Hepatic stellate cell (primary cell): ENCODE results near the gene R3HDM2.
A peak's percentile ranks its signal among the peaks of the same experiment; 100 is the strongest.

Experiments
- DNase-seq: peaks from one replicate; pipeline ENCODE4 v3.0.0; 2011; ENCODE audit warnings: low spot score

R3HDM2 gene

DNA sequence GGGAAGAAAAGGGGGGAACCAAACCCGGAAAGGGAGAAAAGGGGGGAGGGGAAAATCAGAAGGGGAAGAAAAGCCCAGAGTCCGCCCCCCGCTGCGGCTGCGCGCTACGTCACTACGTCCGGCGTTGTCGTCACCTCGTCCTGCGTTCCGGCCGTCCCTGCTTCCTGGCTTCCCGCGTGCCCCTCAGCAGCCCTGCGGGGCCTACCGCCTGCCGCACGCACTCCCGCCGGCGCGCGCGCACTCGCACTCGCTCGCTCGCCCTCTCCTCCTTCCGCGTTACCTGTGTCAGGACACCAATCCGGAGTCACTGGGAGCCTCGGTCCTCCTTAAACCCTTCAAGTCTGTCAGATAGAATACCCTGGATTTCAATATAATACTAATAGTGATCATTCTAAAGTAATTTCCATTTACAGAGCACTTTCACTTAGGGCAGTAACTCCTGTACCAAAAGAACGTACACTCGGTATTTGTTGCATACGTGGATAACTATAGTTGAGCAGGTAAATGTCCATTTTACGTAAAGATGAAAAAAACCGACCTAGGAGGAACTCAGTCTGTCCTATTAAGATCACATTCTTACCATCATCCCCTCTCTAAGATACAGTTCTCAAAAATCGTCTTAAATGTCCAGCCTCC is at the start of gene R3HDM2:
Gene R3HDM2 (minus strand): TSS at position 113 of the 636 bp plus-strand sequence. CDS start 120,615 bp downstream, outside the sequence.
- DNase-seq, result peak; percentile 96

- DNase-seq, result no peak
Observed at GRCh38 chr12:57479376-57480115, 48.7 kb upstream of the R3HDM2 start, which contains the start of gene ARHGAP9. TSS of gene ARHGAP9 (minus strand) at chr12:57479866. CDS start at chr12:57479406, 460 bp downstream.

DNA sequence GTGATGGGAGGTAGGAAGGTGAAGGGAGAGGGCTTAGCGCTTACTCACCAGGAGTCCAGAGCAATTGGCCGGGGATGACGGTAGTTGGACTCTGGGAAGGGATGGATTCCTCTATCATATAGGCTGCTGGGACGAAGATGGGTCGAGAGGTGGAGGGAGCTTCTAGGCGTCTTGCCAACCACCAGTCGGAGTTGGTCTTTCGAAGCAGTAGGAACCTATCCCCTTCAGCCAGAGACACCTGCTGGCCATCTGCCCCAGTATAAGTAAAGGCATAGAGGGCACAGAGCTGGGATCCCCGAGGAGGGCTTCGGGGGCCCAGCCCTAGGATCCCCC is 48.2 kb upstream of the R3HDM2 start:
- DNase-seq, result no peak

- no peak for DNase-seq
Observed at GRCh38 chr12:57477710-57478681, 47.2 kb upstream of the R3HDM2 start.

- no peak for DNase-seq
Observed at GRCh38 chr12:57476993-57477709, 46.3 kb upstream of the R3HDM2 start.

GRCh38 chr12:57476162-57476992 is 45.5 kb upstream of the R3HDM2 start:
- DNase-seq, result no peak

DNA sequence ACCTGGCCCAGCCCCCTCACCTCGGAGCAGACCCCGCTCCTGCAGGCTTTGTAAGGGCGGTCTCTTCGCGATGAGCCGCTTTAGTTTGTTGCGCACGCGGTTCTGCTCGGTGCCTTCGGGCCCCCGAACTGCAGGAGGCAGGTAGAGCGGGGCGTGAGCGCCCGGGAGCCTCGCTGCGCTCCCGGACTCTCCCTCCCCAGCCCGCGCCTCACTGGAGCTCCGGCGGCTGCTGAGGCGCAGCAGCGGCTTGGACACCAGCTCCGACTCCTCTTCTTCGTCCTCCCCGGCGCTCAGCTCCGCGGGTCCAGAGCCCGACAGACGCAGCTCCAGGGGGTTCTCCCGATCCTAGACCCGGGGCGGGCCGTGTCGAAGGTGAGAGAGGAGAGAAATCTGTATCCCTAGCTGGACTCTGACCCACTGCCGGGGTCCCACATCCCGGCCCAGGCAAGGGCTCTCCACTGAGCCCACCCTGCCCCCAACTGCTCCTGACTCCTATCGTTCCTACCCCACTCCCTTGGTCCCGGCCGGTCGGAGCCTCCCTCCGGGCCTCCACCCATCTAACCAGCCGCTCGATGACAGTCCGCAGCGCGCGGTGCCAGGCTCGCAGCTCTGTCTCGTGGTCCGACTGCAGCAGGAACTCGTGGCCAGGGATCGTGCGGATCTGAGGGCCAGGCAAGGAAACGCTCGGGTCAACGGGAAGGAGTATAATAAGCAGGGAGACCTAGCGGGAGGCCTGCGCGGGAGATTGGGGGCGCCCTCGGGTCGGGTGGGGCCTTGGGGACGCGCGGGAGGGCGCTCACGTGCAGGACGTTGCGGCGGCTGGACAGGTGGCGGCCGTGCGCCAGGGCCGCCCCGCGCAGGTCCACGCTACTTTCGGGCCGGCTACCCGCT is 44.7 kb upstream of the R3HDM2 start:
- peak; percentile 58 for DNase-seq

DNA sequence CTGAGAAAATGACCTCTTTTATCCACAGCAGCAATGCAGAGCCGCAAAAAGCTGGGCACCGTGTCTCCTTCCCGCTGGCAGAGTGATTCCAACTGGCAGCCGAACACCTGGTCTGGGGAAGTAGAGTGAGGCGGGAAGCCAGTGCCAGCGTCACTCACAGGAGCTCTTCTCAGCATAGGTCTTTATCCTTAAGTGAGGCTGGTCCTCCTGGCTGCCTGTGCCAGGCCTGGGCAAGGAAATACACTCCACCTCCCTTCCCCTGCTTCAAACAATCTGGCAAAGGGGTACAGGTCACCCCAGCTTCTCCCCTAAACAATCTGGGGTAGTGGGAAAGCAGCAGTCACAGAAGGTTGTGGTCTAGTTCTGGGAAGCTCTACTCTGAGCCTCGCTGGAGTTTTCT is 44.0 kb upstream of the R3HDM2 start:
- DNase-seq, result no peak

- DNase-seq, result no peak
Observed at GRCh38 chr12:57474430-57474829, 43.6 kb upstream of the R3HDM2 start.

- no peak for DNase-seq
Observed at GRCh38 chr12:57473886-57474285, 43.0 kb upstream of the R3HDM2 start.

- no peak for DNase-seq
Observed at GRCh38 chr12:57473392-57473791, 42.5 kb upstream of the R3HDM2 start.

- DNase-seq, result no peak
Observed at GRCh38 chr12:57472391-57472790, 41.5 kb upstream of the R3HDM2 start.

GRCh38 chr12:57471661-57472060 is 40.8 kb upstream of the R3HDM2 start:
- DNase-seq, result no peak

- no peak for DNase-seq
Observed at GRCh38 chr12:57470970-57471656, 40.3 kb upstream of the R3HDM2 start.

DNA sequence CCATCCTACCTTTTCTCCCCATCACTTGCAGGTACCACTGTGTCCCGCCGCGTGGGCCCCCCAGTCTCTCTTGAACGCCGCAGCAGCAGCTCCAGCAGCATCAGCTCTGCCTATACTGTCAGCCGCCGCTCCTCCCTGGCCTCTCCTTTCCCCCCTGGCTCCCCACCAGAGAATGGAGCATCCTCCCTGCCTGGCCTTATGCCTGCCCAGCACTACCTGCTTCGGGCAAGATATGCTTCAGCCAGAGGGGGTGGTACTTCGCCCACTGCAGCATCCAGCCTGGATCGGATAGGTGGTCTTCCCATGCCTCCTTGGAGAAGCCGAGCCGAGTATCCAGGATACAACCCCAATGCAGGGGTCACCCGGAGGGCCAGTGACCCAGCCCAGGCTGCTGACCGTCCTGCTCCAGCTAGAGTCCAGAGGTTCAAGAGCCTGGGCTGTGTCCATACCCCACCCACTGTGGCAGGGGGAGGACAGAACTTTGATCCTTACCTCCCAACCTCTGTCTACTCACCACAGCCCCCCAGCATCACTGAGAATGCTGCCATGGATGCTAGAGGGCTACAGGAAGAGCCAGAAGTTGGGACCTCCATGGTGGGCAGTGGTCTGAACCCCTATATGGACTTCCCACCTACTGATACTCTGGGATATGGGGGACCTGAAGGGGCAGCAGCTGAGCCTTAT is 39.6 kb upstream of the R3HDM2 start:
- no peak for DNase-seq

- no peak for DNase-seq
Observed at GRCh38 chr12:57469296-57470164, 38.7 kb upstream of the R3HDM2 start.

- DNase-seq, result no peak
Observed at GRCh38 chr12:57467915-57468314, 37.1 kb upstream of the R3HDM2 start.
